Liver (tissue), 3 donors: ENCODE measurements around the gene AK1.

Source experiments
- HNF4G ChIP-seq: IDR thresholded peaks from 2 replicates; pipeline ENCODE4 v1.6.1; 2016; ENCODE audit warnings: antibody characterized with exemption
- SP1 ChIP-seq: IDR thresholded peaks from 2 replicates; pipeline ENCODE4 v1.6.1; 2018; ENCODE audit warnings: antibody characterized with exemption, mild to moderate bottlenecking
- TAF1 ChIP-seq: conservative IDR thresholded peaks from 2 replicates; pipeline ENCODE4 v1.6.1; 2016; ENCODE audit warnings: antibody characterized with exemption, mild to moderate bottlenecking
- YY1 ChIP-seq: IDR thresholded peaks from 2 replicates; pipeline ENCODE4 v1.6.1; 2016; ENCODE audit warnings: antibody characterized with exemption, mild to moderate bottlenecking
- TF ChIP-seq, protein P1 (sequence below): fragments of 150-350 bp; IDR thresholded peaks from 2 replicates; pipeline ENCODE4 v1.5.1; 2017; ENCODE audit warnings: improper control_type of control experiment, low read depth, low read length; ENCODE audit not compliant: missing input control
- TF ChIP-seq, protein P2 (sequence below): IDR thresholded peaks from 2 replicates; pipeline ENCODE4 v1.6.1; 2016; ENCODE audit warnings: antibody characterized with exemption
- donor health status: healthy.
- donor health status: healthy.

DNA sequence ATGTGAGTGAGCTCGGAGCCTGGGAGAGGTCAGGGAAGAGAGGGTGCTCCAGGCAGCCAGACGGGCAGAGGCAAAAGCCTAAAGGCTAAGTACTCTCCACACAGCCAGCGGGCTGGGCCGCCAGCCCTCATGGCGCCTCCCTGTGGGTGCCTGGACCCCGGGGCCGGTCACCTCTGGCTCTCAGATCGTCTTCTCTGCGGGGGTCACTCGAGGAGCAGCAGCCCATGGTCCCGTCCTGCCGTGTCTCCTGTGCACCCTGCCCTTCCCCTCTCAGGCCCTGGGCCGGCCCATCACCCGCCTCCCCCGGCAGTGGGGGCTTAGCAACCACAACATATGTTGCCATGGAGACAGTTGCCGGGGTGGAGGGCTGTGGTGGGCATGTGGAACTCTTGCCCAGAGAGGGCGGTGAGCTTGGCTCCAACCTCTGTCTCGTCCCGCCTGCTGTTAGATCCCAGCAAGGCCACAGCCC is 4.2 kb downstream of the AK1 start:
- TF ChIP-seq, protein P1, sequence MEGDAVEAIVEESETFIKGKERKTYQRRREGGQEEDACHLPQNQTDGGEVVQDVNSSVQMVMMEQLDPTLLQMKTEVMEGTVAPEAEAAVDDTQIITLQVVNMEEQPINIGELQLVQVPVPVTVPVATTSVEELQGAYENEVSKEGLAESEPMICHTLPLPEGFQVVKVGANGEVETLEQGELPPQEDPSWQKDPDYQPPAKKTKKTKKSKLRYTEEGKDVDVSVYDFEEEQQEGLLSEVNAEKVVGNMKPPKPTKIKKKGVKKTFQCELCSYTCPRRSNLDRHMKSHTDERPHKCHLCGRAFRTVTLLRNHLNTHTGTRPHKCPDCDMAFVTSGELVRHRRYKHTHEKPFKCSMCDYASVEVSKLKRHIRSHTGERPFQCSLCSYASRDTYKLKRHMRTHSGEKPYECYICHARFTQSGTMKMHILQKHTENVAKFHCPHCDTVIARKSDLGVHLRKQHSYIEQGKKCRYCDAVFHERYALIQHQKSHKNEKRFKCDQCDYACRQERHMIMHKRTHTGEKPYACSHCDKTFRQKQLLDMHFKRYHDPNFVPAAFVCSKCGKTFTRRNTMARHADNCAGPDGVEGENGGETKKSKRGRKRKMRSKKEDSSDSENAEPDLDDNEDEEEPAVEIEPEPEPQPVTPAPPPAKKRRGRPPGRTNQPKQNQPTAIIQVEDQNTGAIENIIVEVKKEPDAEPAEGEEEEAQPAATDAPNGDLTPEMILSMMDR, result no peak
- TF ChIP-seq TAF1 (no peak), YY1 (no peak), HNF4G (no peak), SP1 (no peak)
- TF ChIP-seq, protein P2, sequence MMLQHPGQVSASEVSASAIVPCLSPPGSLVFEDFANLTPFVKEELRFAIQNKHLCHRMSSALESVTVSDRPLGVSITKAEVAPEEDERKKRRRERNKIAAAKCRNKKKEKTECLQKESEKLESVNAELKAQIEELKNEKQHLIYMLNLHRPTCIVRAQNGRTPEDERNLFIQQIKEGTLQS, result no peak
